HG03342 (cell line): ENCODE measurements around the gene NEK1.
"Not testable (repeated sequence)": the region's sequence is repeated elsewhere in the genome, so short reads cannot be mapped to it uniquely, and the experiment has no call there.

Source experiments
- ATAC-seq: cut with Tn5 transposase; IDR thresholded peaks from one replicate; pipeline ENCODE4 v1.9.1; 2021; ENCODE audit warnings: mild to moderate bottlenecking, moderate library complexity; ENCODE audit not compliant: unreplicated experiment

NEK1 gene

GRCh38 chr4:169626331-169627282, 14.2 kb upstream of the NEK1 start:
- ATAC-seq: peak; percentile 43

DNA sequence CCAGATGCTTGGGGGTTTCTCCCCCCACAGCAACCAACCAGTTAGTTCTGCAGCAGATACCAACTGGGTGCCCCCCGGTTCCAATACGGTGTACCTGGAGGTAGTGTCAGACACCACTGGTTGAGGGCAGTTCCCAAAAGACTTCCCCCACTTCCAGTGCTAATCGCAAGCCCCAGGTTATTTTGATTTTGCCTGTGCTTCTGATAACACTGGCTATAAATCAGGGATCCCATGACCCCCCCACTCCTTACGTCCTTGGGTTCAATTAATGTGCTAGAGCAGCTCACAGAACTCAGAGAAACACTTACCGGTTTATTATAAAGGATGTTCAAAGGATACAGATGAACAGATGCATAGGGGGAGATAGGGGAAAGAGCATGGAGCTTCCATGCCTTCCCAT, 13.5 kb upstream of the NEK1 start:
- ATAC-seq: no peak

DNA sequence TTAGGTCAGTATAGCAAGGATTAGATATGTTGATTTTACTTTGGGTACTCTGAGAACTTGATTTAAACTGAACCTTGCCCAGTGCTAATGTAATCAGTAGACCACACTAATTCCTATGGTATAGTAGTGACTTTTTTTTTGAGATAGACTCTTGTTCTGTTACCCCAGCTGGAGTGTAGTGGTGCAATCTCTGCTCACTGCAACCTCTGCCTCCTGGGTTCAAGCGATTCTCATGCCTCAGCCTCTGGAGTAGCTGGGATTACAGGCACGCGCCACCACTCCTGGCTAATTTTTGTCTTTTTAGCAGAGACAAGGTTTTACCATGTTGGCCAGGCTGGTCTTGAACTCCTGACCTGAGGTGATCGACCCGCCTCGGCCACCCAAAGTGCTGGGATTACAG, 11.6 kb upstream of the NEK1 start:
- ATAC-seq: not testable (repeated sequence)

DNA sequence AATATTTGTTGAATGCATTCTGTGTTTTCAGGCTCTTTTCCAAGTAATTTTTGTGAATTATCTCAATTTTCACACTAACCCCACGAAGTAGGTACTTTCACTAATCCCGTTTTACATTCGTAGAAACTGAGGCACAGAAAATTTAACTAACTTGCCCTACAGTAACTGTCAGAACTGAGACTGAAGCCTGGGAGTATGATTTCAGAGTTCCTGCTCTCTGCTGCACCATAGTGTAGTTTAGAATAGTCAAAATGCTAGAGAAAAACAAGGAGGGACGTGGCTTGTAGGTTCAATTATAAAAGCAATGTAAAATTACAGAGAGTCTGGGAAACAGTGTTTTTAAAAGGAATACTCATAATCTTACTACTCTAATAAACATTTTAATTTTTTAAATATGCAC, 10.2 kb upstream of the NEK1 start:
- no peak for ATAC-seq

GRCh38 chr4:169621731-169622492, 9.5 kb upstream of the NEK1 start:
- ATAC-seq: no peak

- no peak for ATAC-seq
Observed at GRCh38 chr4:169620880-169621248, 8.5 kb upstream of the NEK1 start.

DNA sequence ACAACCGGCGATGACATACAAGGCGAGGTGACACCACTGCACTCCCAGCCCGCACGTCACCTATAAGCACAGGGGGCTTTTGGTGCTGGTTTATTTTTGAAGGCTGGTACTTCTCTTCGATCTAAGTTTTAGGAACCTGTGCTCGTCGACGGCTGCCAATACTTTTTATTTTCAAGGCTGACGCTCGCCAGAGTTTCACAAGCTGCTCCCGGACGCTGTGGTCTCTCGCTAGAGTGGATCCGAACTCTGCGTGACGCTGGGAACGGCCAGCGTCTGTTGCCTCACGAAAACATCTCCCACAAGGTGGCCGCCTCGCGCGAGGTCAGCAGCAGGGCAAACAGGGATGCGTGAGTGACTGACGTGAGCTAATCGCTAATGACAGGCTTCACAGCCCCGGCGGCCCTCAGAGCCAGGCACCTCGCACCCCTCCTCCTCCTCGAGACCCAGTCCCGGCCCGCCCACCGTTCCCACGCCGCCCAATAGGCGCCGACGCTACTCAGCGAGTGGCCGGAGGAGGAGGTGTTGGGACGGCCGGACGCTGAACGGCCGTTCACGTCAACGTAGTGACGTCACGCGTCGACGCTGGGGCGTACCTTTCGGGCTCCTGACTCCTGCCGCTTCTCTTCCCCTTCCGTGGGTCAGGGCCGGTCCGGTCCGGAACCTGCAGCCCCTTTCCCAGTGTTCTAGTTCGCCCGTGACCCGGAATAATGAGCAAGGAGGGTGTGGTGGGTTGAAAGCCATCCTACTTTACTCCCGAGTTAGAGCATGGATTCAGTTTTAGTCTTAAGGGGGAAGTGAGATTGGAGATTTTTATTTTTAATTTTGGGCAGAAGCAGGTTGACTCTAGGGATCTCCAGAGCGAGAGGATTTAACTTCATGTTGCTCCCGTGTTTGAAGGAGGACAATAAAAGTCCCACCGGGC, 7.8 kb upstream of the NEK1 start, which contains the start of gene CLCN3:
TSS of gene CLCN3 (plus strand) at position 621 of the 922 bp plus-strand sequence. CDS start 15,351 bp downstream, outside the sequence.
- ATAC-seq: peak; percentile 91

DNA sequence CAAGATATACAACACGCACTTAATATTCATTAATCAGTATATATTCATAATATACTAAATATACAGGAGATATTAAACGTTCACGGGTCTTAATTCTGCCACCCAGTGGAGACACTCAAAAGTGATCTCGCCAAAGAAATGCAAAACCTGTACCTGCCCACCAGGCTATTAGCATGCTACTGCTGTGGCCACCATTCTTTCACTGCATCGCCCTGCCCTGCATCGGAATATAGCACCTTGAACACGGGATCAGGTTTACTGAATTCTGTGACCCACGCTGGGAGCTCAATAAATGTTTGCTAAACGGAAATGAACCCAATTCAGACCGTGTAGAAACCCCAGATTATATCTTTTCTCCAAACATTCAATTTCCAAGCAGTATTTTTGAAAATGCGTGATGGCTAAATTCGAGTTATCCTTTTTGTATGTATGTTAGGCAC, 7.2 kb upstream of the NEK1 start:
- peak; percentile 42 for ATAC-seq

GRCh38 chr4:169618986-169619385, 6.6 kb upstream of the NEK1 start:
- no peak for ATAC-seq

- ATAC-seq: no peak
Observed at GRCh38 chr4:169618286-169618685, 5.9 kb upstream of the NEK1 start.

- ATAC-seq: no peak
Observed at GRCh38 chr4:169617306-169617705, 4.9 kb upstream of the NEK1 start.

GRCh38 chr4:169616846-169617245, 4.5 kb upstream of the NEK1 start:
- no peak for ATAC-seq

DNA sequence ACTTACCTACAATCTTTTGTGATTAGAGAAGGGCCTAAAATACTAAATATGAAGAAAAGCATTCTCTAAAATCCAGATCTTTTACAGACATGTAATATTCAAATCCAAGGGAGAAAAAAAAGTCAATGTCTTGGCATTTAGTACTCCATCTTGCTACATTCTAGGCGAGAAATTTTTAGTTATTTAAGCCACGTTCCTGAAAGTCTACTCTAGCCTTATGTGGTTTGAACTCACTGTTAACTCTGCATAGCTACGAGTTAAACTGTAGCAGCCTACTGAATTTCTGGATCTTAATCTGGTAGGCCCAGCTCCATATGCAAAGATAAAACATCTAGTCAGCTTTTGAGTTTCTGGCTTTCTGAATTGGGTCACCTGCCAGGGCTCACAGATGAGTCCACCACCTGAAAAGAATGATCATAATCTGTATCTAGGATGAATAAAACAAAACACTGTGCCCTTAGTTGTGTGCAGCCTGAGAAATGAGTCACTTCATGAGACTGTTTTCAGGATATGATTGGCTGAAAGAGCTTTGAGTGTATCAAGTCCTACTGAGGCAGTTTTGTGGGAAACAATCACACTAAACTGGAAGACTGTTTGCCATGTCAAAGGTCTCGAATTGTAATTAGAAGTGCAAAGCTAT, 3.2 kb upstream of the NEK1 start:
- ATAC-seq: no peak

GRCh38 chr4:169612871-169613859, 782 bp upstream of the NEK1 start:
- peak; percentile 40 for ATAC-seq

- no peak for ATAC-seq
Observed at GRCh38 chr4:169611157-169611556, 1.2 kb downstream of the NEK1 start.

DNA sequence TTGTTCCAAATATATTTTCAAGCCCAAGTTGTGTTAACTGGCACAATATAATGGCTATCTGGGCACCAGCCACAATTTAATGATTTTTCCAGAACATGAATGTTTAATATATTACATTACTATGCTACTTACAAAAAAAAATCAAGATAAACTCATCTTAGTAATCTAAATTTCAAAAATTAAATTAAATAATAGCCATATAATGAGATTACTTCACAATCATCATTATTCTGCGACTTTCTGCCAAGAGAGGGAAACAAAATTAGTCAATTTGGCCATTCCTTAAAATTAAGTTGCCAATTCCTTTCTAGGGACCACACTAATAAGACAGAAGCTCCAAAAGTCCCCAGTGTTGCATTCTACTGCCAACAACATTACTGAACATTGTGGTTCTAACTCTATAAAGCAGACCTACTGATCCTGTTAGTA, 7.5 kb downstream of the NEK1 start:
- no peak for ATAC-seq

GRCh38 chr4:169604131-169604900, 8.1 kb downstream of the NEK1 start:
- peak; percentile 76 for ATAC-seq

DNA sequence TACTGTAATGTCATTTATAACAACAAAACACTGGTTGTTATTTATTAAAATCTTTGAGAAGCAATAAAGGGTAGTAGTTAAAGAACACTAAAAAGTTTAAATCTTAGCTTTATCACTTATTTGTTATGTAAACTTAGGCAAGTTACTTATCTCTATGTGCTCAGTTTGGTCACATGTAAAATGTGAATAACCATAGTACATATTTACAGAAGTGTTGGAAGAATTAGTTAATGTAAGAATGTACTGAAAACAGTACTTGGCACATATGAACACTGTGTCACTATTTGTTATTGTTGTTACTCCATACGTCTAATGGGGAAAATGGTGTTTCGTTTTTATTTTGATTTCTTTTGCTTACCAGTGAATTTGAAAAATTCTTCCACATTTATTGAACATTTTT, 9.1 kb downstream of the NEK1 start:
- no peak for ATAC-seq
